HT-29 (cell line): ENCODE results near the gene RHNO1. TPM values are rescaled to one million over a fixed set of nuclear protein-coding genes. Genes with fewer than 3 reads are reported as not detected.

Experiments
- DNase-seq: peaks from one replicate; pipeline ENCODE4 v3.0.0-alpha.2; 2015; ENCODE audit warnings: low spot score
- total RNA-seq: library from RNA; depleted of rRNA; stranded (reverse); fragments of >200 nt; shearing (Covaris generic); gene quantifications from 2 replicates; pipeline ENCODE4 v1.2.3, GENCODE V29; 2014; rRNA removed

Gene RHNO1
- total RNA-seq, 1 experiment from 2014 or later = 14.0 TPM

DNA sequence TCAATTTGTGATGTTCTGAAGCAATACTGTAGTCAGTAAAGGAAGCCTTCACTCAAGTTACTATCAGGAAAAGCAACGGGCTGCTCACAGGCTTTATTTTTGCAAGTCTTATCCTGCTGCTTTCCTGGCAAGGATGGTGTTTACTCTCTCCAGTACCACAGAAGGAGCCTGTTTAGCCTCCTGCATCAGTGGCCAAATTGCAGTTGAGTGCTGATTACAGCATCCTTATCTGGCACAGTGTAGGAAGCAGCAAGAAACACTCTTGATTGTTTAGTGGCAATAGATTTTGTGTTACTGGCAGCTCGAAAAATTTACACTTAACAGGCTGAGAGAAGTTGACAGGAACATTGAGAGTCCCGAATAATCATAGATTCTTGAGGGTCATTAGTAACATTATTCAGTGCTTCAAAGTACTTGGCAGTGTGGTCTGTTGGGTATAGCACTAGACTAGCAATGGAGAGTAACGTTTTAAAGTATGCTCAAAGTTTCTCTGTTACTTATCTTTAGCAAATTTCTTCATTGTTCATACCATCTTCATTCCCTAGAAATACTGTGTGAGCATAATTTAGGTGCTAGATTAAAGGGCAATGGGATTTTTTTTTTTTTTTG is 25.4 kb downstream of the RHNO1 start:
- DNase-seq = no peak

DNA sequence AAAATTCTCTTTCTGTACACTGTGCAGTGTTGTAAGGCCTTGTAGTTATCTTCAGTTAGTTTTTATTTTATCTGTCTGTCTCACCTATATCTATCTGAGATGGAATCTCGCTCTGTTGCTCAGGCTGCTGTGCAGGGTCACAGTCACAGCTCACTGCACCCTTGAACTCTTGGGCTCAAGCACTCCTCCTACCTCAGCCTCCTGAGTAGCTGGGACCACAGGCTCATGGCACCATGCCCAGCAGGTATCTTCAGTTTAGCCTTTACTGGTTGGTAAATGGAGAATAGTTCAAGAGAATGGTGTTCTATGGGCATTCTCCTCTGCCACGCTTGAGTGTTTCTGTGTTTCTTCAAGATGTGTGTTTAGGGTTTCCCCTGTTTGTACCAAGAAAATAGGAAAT is 27.2 kb downstream of the RHNO1 start:
- DNase-seq = no peak

DNA sequence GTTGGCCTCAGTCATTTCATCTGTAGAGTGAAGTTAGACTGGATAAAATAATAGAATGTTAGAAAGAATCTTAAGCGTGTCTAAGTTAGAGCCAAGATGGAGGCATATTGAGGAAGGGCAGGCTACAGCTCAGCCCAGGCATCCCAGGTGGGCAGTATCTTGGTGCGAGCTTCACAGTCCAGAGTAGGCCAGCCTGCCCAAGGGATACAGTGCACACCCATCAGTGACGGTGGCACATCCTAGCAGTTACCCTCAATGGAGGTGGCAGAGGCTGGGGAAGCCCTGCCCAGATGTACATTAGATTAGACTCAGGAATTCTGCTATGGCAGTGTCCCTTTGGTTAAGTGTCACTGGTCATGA is 35.2 kb downstream of the RHNO1 start:
- DNase-seq = no peak

DNA sequence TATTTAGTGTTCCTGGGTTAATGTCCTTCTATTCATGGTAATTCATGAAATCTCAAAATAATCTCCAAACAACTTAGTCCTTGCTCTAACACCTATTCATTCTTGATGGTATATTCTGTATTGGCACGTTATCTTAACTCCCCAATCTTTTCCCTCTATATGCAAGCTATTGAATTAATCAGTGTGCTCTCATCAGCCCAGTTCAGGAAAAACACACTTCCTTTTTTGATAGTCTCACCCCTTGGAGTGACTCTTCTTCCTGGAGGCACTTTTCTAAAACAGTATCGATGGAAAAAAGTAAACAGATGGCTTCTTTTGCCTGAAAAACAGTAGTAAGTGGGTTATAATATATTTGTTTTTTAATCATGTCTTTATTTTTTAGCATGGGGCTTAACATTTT is 42.2 kb downstream of the RHNO1 start:
- DNase-seq = no peak

DNA sequence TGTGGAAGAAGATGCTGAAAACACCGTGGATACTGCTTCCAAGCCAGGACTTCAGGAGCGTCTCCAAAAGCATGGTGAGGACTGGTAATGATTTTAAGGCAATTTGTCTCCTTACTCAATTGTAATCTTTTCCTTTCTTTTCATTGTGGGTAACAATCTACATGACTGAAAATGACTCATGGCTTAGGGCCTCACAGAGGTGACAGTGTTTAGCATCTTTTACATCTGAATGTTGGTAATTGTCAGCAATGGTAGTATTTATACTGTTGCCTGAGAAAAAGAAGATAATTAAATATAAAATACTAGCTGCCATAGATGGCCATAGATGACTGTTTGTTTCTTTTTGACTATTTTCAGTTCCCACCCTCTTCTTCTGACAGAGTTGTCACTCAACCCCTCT is 45.3 kb downstream of the RHNO1 start:
- DNase-seq = no peak

DNA sequence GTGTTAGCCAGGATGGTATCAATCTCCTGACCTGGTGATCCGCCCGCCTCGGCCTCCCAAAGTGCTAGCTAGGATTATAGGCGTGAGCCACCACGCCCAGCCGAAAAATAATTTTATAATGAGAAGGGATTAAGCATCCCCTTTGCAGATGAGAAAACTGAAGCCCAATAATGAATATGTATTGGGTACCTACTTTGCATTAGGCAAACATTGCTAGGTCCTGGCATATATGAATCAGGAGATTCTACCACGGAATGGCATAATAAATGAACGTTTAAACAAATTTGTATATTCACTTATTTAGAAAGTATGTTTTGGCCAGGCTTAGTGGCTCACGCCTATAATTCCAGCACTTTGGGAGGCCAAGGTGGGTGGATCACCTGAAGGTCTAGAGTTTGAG is 46.0 kb downstream of the RHNO1 start:
- DNase-seq = no peak

DNA sequence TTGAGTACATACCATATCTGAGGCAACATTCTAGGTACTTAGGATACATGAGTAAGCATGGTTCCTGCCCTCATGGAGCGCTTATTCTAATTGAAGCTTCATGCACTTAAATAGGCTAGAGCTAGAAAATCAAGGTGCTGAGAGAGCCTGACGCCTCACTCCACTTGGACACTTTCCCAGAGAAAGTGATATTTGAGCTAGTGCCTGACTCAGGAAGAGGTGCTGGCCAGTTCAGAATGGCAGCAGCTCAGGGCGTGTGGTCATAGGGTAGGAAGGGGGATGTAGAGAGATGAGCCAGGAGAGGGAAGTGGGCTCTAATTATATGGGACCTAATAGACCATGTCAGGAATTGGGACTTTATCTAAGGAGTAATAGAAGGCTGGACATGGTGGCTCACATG is 47.0 kb downstream of the RHNO1 start:
- no peak for DNase-seq

DNA sequence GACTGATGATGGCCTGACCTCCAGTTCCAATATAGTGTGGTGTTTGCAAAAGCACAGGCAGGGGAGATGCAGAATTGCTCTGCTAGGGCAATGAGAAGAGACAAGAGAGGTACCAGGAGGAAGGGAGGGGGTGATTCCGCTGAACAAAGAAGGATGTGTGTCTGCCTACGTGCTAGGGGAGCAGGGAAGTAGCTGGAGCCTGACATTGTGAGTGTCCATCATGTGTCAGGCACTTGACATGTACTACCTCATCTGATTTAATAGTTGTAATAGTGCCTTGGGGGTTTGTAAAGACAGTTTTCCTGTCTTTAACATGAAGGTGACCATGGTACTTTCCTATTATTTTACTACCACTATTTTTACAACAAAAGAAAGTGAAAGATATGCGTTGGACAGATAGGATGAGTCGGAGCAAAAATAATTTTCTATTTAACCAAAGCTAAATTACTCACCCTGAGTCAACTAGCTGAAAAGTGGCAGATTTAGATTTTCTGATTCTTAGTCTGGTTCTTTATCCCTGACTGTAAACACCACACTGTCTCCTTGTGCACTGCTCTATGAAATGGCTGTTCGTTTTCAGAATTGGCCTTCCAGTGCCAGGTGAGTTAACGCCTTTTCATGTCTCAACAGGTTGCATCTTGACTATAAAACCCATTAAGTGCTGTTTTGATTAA is 48.4 kb downstream of the RHNO1 start:
- no peak for DNase-seq

DNA sequence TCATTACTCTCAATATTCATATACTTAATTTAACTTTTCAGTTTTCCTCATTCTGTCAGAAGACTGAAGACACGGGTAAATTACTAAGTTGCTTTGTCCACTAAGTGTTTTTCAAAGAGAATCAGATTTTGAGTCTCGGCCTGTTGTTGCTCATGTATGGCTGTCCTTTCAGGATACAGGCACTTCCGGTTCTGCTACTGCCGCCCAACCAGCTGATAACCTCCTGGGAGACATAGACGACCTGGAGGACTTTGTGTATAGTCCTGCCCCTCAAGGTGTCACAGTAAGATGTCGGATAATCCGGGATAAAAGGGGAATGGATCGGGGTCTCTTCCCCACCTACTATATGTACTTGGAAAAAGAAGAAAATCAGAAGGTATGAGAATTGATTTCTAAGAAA is 53.8 kb downstream of the RHNO1 start:
- no peak for DNase-seq

DNA sequence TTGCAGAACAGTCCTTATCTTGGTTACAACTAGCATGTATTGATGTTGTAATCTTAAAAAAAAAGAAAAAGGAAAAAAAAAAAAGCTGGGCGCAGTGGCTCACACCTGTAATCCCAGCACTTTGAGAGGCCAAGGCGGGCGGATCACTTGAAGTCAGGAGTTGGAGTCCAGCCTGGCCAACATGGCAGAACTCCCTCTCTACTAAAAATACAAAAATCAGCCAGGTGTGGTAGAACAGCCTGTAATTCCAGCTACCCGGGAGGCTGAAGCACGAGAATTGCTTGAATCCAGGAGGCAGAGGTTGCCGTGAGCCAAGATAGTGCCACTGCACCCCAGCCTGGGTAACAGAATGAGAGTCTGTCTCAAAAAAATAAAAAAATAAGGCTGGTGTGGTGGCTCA is 56.6 kb downstream of the RHNO1 start:
- no peak for DNase-seq

DNA sequence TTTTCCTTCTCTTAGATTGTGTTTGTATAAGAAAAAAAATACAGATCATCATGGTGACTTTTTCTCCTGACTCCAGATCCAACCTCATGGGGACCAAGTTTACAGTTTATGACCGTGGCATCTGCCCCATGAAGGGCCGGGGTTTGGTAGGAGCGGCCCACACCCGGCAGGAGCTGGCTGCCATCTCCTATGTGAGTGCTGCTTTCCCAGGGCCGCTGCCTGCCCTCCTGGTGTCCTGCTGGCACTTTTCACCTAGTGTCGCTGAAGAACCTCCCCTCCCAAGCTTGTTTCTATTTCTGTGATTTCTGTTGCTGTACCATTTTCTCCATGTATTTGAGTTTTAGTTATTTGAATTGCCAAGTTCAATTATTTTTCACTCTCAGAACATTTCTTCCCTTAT is 57.3 kb downstream of the RHNO1 start:
- no peak for DNase-seq

DNA sequence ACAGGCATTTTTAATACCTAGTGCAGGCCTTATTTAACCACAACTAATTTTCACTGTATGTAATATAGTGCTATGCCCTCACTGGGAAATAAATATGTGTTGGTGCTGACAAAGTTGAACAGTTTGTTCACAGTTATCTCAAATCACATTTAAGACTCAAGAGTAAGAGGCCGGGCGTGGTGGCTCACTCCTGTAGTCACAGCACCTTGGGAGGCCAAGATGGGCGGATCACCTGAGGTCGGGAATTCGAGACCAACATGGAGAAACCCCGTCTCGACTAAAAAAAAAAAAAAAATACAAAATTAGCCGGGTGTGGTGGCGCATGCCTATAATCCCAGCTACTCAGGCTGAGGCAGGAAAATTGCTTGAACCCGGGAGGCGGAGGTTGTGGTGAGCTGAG is 59.3 kb downstream of the RHNO1 start:
- DNase-seq = no peak

DNA sequence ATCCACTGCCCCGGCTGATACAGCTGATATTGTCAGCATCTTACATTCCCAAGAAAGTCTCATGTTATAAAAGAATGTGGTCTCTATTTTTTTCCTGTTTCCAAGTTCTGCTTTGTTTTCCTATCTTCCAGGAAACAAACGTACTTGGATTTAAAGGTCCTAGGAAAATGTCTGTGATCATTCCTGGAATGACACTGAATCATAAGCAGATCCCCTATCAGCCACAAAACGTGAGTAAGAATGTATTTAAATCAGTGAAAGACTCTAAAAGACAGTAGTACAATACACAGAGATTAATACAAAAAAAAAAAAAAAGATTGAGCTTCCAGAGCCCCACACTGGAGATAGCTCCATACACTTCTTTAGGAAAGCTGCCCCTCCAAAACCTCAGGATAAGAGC is 60.5 kb downstream of the RHNO1 start:
- no peak for DNase-seq

Other genes with a start within 250 kb of the RHNO1 start
- 106 and 115 TPM in 2 replicates for gene FKBP4, start 82.3 kb upstream of the RHNO1 start, total RNA-seq
- 32.0 and 39.8 TPM in 2 replicates for gene ITFG2, start 64.6 kb upstream of the RHNO1 start, total RNA-seq
- gene NRIP2, start 42.2 kb upstream of the RHNO1 start, total RNA-seq = not detected in 2 replicates
- gene TEX52, start 20.2 kb upstream of the RHNO1 start, total RNA-seq = 0.10 and 0.94 TPM in 2 replicates
- gene FOXM1, start within 50 bp of the RHNO1 start, total RNA-seq = 68.9 and 77.6 TPM in 2 replicates
- 9.8 and 14.0 TPM in 2 replicates for gene TULP3, start 13.7 kb downstream of the RHNO1 start, total RNA-seq
- 51.0 and 54.4 TPM in 2 replicates for gene TEAD4, start 82.2 kb downstream of the RHNO1 start, total RNA-seq
- 11.3 and 12.0 TPM in 2 replicates for gene TSPAN9, start 200.2 kb downstream of the RHNO1 start, total RNA-seq